ENCODE measurements around the gene PAX6.

DNA sequence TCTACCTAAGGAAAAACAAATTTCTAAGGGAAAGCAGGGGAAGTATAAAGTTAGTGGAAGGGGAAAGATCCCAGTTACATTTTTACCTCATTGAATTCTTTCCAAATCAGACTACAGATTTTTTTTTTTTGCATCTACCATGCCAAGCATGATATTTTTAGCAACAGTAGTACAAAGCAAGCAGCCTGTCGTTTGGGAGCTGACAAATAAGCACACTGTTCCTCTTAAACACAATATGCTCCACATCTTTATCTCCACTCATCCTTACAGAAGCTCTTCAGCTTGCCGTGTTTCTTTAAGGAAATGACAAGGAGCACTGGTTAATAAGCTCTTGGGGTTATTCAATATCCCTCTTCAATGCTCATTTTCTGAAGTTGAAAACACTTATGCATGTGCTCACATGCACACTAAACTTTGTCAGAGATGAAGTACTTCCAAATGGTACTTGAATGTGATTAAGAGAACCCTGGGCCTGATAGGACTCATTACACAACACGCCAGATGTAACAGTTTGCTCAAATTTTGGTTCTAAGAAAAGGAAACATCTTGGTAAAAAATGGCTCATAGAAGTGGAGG lies 53.8 kb downstream of the PAX6 start:
- no peak for TF ChIP-seq CTCF (IDR thresholded peaks at IDR 0.05)
- TF ChIP-seq POLR2AphosphoS5 (IDR thresholded peaks at IDR 0.05) = no peak
- TF ChIP-seq POLR2A (IDR thresholded peaks at IDR 0.05) = no peak
